ENCODE results near the gene UBA6.

UBA6 gene

GRCh38 chr4:67632492-67632891 is 68.5 kb downstream of the UBA6 start:
- H3K27ac ChIP-seq: no peak overlapping the region
- no peak for TF ChIP-seq CTCF (conservative IDR thresholded peaks at IDR 0.05; ENCODE audit: low read depth)
- POLR2A ChIA-PET (ENCODE audit: low non-redundant PET): no interaction called here
- CTCF ChIA-PET: no interaction called here
- no peak for DNase-seq (ENCODE audit: low spot score)

- TF ChIP-seq CTCF (conservative IDR thresholded peaks at IDR 0.05; ENCODE audit: low read depth): no peak
- no peak for DNase-seq (ENCODE audit: low spot score)
- POLR2A ChIA-PET (ENCODE audit: low non-redundant PET): no interaction called here
- CTCF ChIA-PET: interaction anchor here (0.6 kb wide), 2 partner anchors 87 to 708 kb away, joined by 3 to 6 read pairs; no protein-coding TSS in a partner anchor
- H3K27ac ChIP-seq: no peak overlapping the region
Measured at GRCh38 chr4:67624939-67625338, 76.0 kb downstream of the UBA6 start.

GRCh38 chr4:67616478-67616877 is 84.5 kb downstream of the UBA6 start:
- ChIA-PET POLR2A (ENCODE audit: low non-redundant PET) (no interaction called here), CTCF (no interaction called here)
- TF ChIP-seq CTCF (conservative IDR thresholded peaks at IDR 0.05; ENCODE audit: low read depth): no peak
- no peak overlapping the region for H3K27ac ChIP-seq
- no peak for DNase-seq (ENCODE audit: low spot score)

GRCh38 chr4:67615119-67615518 is 85.8 kb downstream of the UBA6 start:
- POLR2A ChIA-PET (ENCODE audit: low non-redundant PET): no interaction called here
- CTCF ChIA-PET: no interaction called here
- TF ChIP-seq CTCF (conservative IDR thresholded peaks at IDR 0.05; ENCODE audit: low read depth): no peak
- DNase-seq (ENCODE audit: low spot score): no peak
- no peak overlapping the region for H3K27ac ChIP-seq

- DNase-seq (ENCODE audit: low spot score): no peak
- TF ChIP-seq CTCF (conservative IDR thresholded peaks at IDR 0.05; ENCODE audit: low read depth): no peak
- no peak overlapping the region for H3K27ac ChIP-seq
- ChIA-PET CTCF (interaction anchor here (0.6 kb wide), 1 partner anchor 66 kb away, joined by 3 read pairs; no protein-coding TSS in a partner anchor), POLR2A (ENCODE audit: low non-redundant PET) (no interaction called here)
Measured at GRCh38 chr4:67614186-67614585, 86.8 kb downstream of the UBA6 start.

GRCh38 chr4:67608027-67608426 is 92.9 kb downstream of the UBA6 start:
- POLR2A ChIA-PET (ENCODE audit: low non-redundant PET): no interaction called here
- CTCF ChIA-PET: no interaction called here
- H3K27ac ChIP-seq: no peak overlapping the region
- DNase-seq (ENCODE audit: low spot score): no peak
- no peak for TF ChIP-seq CTCF (conservative IDR thresholded peaks at IDR 0.05; ENCODE audit: low read depth)

- no peak for TF ChIP-seq CTCF (conservative IDR thresholded peaks at IDR 0.05; ENCODE audit: low read depth)
- ChIA-PET CTCF (interaction anchor here (0.6 kb wide), 2 partner anchors 18 to 30 kb away, joined by 3 read pairs; no protein-coding TSS in a partner anchor), POLR2A (ENCODE audit: low non-redundant PET) (no interaction called here)
- no peak for DNase-seq (ENCODE audit: low spot score)
- no peak overlapping the region for H3K27ac ChIP-seq
Measured at GRCh38 chr4:67604749-67605148, 96.2 kb downstream of the UBA6 start.
